ENCODE measurements around the gene ATP13A1. TPM values are rescaled to one million over a fixed set of nuclear protein-coding genes. Genes with fewer than 3 reads are reported as not detected.

ATP13A1 gene
- total RNA-seq, 1 experiment from 2014 or later = 48.5 TPM

GRCh38 chr19:19662344-19662743 is 1.1 kb downstream of the ATP13A1 start:
- Histone ChIP-seq H3K27ac (ENCODE audit: low read length) (no peak overlapping the region), H3K4me1 (ENCODE audit: insufficient read depth, low read length) (peaks cover 11% of the 10 kb centered on the region), H3F3A (ENCODE audit: low read length, unreplicated experiment) (no peaks in the 10 kb centered on the region), H3K9me2 (replicated peaks; ENCODE audit: low read length) (no peaks in the 10 kb centered on the region), H4K20me1 (ENCODE audit: low read length) (0 out of 2 replicates have a peak, but pooled peaks cover 7% of the 10 kb centered on the region), H3K4me2 (ENCODE audit: low read length) (peak overlapping the region; percentile 98), H3K36me3 (ENCODE audit: low read depth, low read length) (peaks cover 21% of the 10 kb centered on the region; the same call in 1 of the 2 replicates), H2AFZ (ENCODE audit: low read length) (no peak overlapping the region), H3K79me2 (ENCODE audit: low read length) (peaks cover 35% of the 10 kb centered on the region), H3K9ac (ENCODE audit: low read length) (peak overlapping the region; percentile 95; the same call in 1 of the 2 replicates), H3K27me3 (ENCODE audit: low read length) (no peaks in the 10 kb centered on the region), H3K9me3 (ENCODE audit: low read length) (no peaks in the 10 kb centered on the region), H3K4me3 (ENCODE audit: low read length) (peak overlapping the region; percentile 94)
- no peak for DNase-seq
- no peak for ATAC-seq
- POLR2A ChIA-PET (ENCODE audit: unreplicated experiment) = no interaction called here
- intact Hi-C loops (cut with micrococcal nuclease) = no loop called here
- TF ChIP-seq EZH2 (IDR thresholded peaks at IDR 0.05; ENCODE audit: low read length, unreplicated experiment) = no peak
- no peak for TF ChIP-seq EZH2phosphoT487 (IDR thresholded peaks at IDR 0.05; ENCODE audit: borderline replicate concordance, low read length)
- TF ChIP-seq CTCF (conservative IDR thresholded peaks at IDR 0.05; ENCODE audit: low read depth, low read length) = no peak
- CTCF ChIA-PET = no interaction called here
- BruUV-seq (replicated peaks) = TSS peak; percentile 73

- ATAC-seq (no peak), DNase-seq (no peak)
- intact Hi-C loops (cut with micrococcal nuclease) = no loop called here
- H3K9me3 ChIP-seq (ENCODE audit: low read length) = no peaks in the 10 kb centered on the region
- TF ChIP-seq EZH2phosphoT487 (IDR thresholded peaks at IDR 0.05; ENCODE audit: borderline replicate concordance, low read length) (no peak), EZH2 (IDR thresholded peaks at IDR 0.05; ENCODE audit: low read length, unreplicated experiment) (no peak), CTCF (conservative IDR thresholded peaks at IDR 0.05; ENCODE audit: low read depth, low read length) (no peak)
- POLR2A ChIA-PET (ENCODE audit: unreplicated experiment) = no interaction called here
- H3K4me2 ChIP-seq (ENCODE audit: low read length) = peak overlapping the region; percentile 98
- H3K4me1 ChIP-seq (ENCODE audit: insufficient read depth, low read length) = peaks cover 11% of the 10 kb centered on the region
- H3F3A ChIP-seq (ENCODE audit: low read length, unreplicated experiment) = no peaks in the 10 kb centered on the region
- H3K36me3 ChIP-seq (ENCODE audit: low read depth, low read length) = peaks cover 27% of the 10 kb centered on the region
- H3K79me2 ChIP-seq (ENCODE audit: low read length) = peaks cover 35% of the 10 kb centered on the region
- no peak overlapping the region for H3K9ac ChIP-seq (ENCODE audit: low read length)
- H3K27ac ChIP-seq (ENCODE audit: low read length) = no peak overlapping the region
- BruUV-seq (replicated peaks) = no TSS peak
- H3K9me2 ChIP-seq (replicated peaks; ENCODE audit: low read length) = no peaks in the 10 kb centered on the region
- 0 out of 2 replicates have a peak, but pooled peaks cover 7% of the 10 kb centered on the region for H4K20me1 ChIP-seq (ENCODE audit: low read length)
- CTCF ChIA-PET = no interaction called here
- peak overlapping the region; percentile 94 for H3K4me3 ChIP-seq (ENCODE audit: low read length)
- H2AFZ ChIP-seq (ENCODE audit: low read length) = no peak overlapping the region
- H3K27me3 ChIP-seq (ENCODE audit: low read length) = no peaks in the 10 kb centered on the region
Measured at GRCh38 chr19:19661675-19662251, 1.7 kb downstream of the ATP13A1 start.

- Histone ChIP-seq H2AFZ (ENCODE audit: low read length) (no peak overlapping the region), H3K4me2 (ENCODE audit: low read length) (peak overlapping the region; percentile 98), H3K27ac (ENCODE audit: low read length) (no peak overlapping the region), H3F3A (ENCODE audit: low read length, unreplicated experiment) (no peaks in the 10 kb centered on the region), H3K4me3 (ENCODE audit: low read length) (no peak overlapping the region; the same call in 1 of the 2 replicates), H4K20me1 (ENCODE audit: low read length) (0 out of 2 replicates have a peak, but pooled peaks cover 7% of the 10 kb centered on the region), H3K9me2 (replicated peaks; ENCODE audit: low read length) (no peaks in the 10 kb centered on the region), H3K79me2 (ENCODE audit: low read length) (peaks cover 35% of the 10 kb centered on the region), H3K4me1 (ENCODE audit: insufficient read depth, low read length) (peaks cover 11% of the 10 kb centered on the region), H3K27me3 (ENCODE audit: low read length) (no peaks in the 10 kb centered on the region), H3K36me3 (ENCODE audit: low read depth, low read length) (peaks cover 32% of the 10 kb centered on the region), H3K9me3 (ENCODE audit: low read length) (no peaks in the 10 kb centered on the region), H3K9ac (ENCODE audit: low read length) (no peak overlapping the region)
- DNase-seq (no peak), ATAC-seq (no peak)
- ChIA-PET POLR2A (ENCODE audit: unreplicated experiment) (no interaction called here), CTCF (no interaction called here)
- BruUV-seq (replicated peaks) = no TSS peak
- TF ChIP-seq EZH2phosphoT487 (IDR thresholded peaks at IDR 0.05; ENCODE audit: borderline replicate concordance, low read length) (no peak), CTCF (conservative IDR thresholded peaks at IDR 0.05; ENCODE audit: low read depth, low read length) (no peak), EZH2 (IDR thresholded peaks at IDR 0.05; ENCODE audit: low read length, unreplicated experiment) (no peak)
- intact Hi-C loops (cut with micrococcal nuclease) = no loop called here
Measured at GRCh38 chr19:19661141-19661674, 2.3 kb downstream of the ATP13A1 start.

All from PC-3 (cell line).